Panc1 (cell line): ENCODE data around the gene ABHD12. TPM values are rescaled to one million over a fixed set of nuclear protein-coding genes. Genes with fewer than 3 reads are reported as not detected.

Experiments used
- ATAC-seq: fragments of 200-7000 bp; cut with Tn5 transposase; 2 replicates; pipeline ENCODE4 v1.9.1; 2020; ENCODE audit warnings: mild to moderate bottlenecking, moderate library complexity
- BruUV-seq: library from RNA; stranded (reverse); fragments of 400-500 nt; replicated peaks from 2 replicates; lab custom pipeline; 2021; lab: Mats Ljungman, UMichigan
- CTCF ChIA-PET: fragments of 300-600 bp; sonication (Branson Sonifier 250); formaldehyde crosslinking; loops from one replicate; lab custom pipeline; 2022; ENCODE audit warnings: antibody characterized with exemption; lab: Charles Lee
- POLR2A ChIA-PET: fragments of 300-600 bp; sonication (Branson Sonifier 250); formaldehyde crosslinking; loops from one replicate; lab custom pipeline; 2022; ENCODE audit warnings: antibody characterized with exemption; lab: Charles Lee
- DNase-seq: peaks from one replicate; pipeline ENCODE4 v3.0.0-alpha.2; 2010; ENCODE audit warnings: low read depth, low spot score
- H3K27ac ChIP-seq: 2 replicates; pipeline ENCODE4 v1.5.1; 2011; ENCODE audit warnings: mild to moderate bottlenecking, low read length, inconsistent platforms
- H3K27me3 ChIP-seq: fragments of 200-500 bp; sonication (Bioruptor generic); 2 replicates; pipeline ENCODE4 v1.6.0; 2014; ENCODE audit warnings: low read length, inconsistent platforms; ENCODE audit not compliant: control insufficient read depth, insufficient read depth
- H3K36me3 ChIP-seq: fragments of 200-500 bp; sonication (Bioruptor generic); 2 replicates; pipeline ENCODE4 v1.5.1; 2014; ENCODE audit warnings: inconsistent platforms, mild to moderate bottlenecking, low read length, moderate library complexity; ENCODE audit not compliant: control insufficient read depth, insufficient read depth
- H3K4me1 ChIP-seq: 2 replicates; pipeline ENCODE4 v1.5.1; 2011; ENCODE audit warnings: inconsistent platforms, mild to moderate bottlenecking, low read length, moderate library complexity; ENCODE audit not compliant: control insufficient read depth, insufficient read depth
- H3K4me3 ChIP-seq, 2 experiments: 2 replicates each; pipeline ENCODE4 v1.5.1; 2011 to 2012; ENCODE audit warnings: low read depth in 2 of 2, low read length in 2 of 2, mild to moderate bottlenecking in 2 of 2, inconsistent platforms in 1 of 2, moderate library complexity in 1 of 2
- H3K9me3 ChIP-seq: fragments of 200-500 bp; sonication (Bioruptor generic); 2 replicates; pipeline ENCODE4 v1.5.1; 2014; ENCODE audit warnings: low read depth, mild to moderate bottlenecking, inconsistent platforms, low read length, moderate library complexity; ENCODE audit not compliant: control insufficient read depth, insufficient read depth
- POLR2AphosphoS5 ChIP-seq: IDR thresholded peaks from 2 replicates; pipeline ENCODE4 v1.6.1; 2012; ENCODE audit warnings: mild to moderate bottlenecking, low read depth, low read length, moderate library complexity
- REST ChIP-seq, 2 experiments: IDR thresholded peaks; 2 replicates each; pipeline ENCODE4 v1.6.1; 2011 to 2012; ENCODE audit warnings: low read depth in 2 of 2, control low read depth in 1 of 2, low read length in 1 of 2, mild to moderate bottlenecking in 1 of 2, moderate library complexity in 1 of 2; ENCODE audit not compliant: insufficient read depth in 1 of 2
- SIN3A ChIP-seq: IDR thresholded peaks from 2 replicates; pipeline ENCODE4 v1.6.1; 2012; ENCODE audit warnings: low read depth, mild to moderate bottlenecking, low read length, moderate library complexity, borderline replicate concordance; ENCODE audit not compliant: insufficient read depth
- TCF7L2 ChIP-seq: IDR thresholded peaks from 2 replicates; pipeline ENCODE4 v1.6.1; 2011; ENCODE audit warnings: mild to moderate bottlenecking, low read depth, low read length, inconsistent platforms
- in situ Hi-C: cut with HindIII; loops from 2 replicates; pipeline ENCODE4 v1.10.0; 2016; ENCODE audit warnings: low sequenced_read_pairs, low pct_unique_long_range_greater_than_20kb
- intact Hi-C: fragments of 100-400 bp; cut with micrococcal nuclease; formaldehyde crosslinking; loops from one replicate; pipeline ENCODE4 v1.10.0; 2022; ENCODE audit not compliant: unreplicated experiment
- total RNA-seq: library from RNA; stranded (reverse); gene quantifications from one replicate; pipeline ENCODE4 v1.2.1, GENCODE V29; 2021; ENCODE audit not compliant: unreplicated experiment
- TF ChIP-seq, protein P1 (sequence below): fragments of 450-650 bp; IDR thresholded peaks from 2 replicates; pipeline ENCODE4 v1.5.1; 2017; ENCODE audit warnings: mild to moderate bottlenecking

Gene ABHD12
- total RNA-seq, 1 experiment from 2014 or later = 90.9 TPM

GRCh38 chr20:25321262-25321831 is 69.3 kb downstream of the ABHD12 start:
- BruUV-seq = no TSS peak
- Histone ChIP-seq H3K27ac (no peak overlapping the region), H3K4me1 (peaks cover 7% of the 10 kb centered on the region), H3K4me3 (no peak overlapping the region), H3K27me3 (no peaks in the 10 kb centered on the region), H3K9me3 (no peaks in the 10 kb centered on the region), H3K36me3 (no peaks in the 10 kb centered on the region)
- TF ChIP-seq SIN3A (no peak), TCF7L2 (no peak), REST (IDR thresholded peaks at IDR 0.05; ENCODE audit: insufficient read depth in 1 of 2, low read depth in 2 of 2, low read length in 1 of 2) (no peak), POLR2AphosphoS5 (no peak)
- POLR2A ChIA-PET = no interaction called here
- CTCF ChIA-PET = interaction anchor here (0.6 kb wide), 1 partner anchor 77 kb away, joined by 3 read pairs; no protein-coding TSS in a partner anchor
- in situ Hi-C loops (no loop called here), intact Hi-C loops (no loop called here)
- no peak for ATAC-seq
- no peak for DNase-seq

GRCh38 chr20:25320035-25320800 is 70.4 kb downstream of the ABHD12 start:
- no peaks in the 10 kb centered on the region for H3K27me3 ChIP-seq
- intact Hi-C loops (no loop called here), in situ Hi-C loops (no loop called here)
- peaks cover 14% of the 10 kb centered on the region for H3K4me1 ChIP-seq
- H3K9me3 ChIP-seq = no peaks in the 10 kb centered on the region
- CTCF ChIA-PET = no interaction called here
- no peak for DNase-seq
- no peak for ATAC-seq
- POLR2A ChIA-PET = interaction anchor here (0.6 kb wide), 1 partner anchor 612 kb away, joined by 7 read pairs; no protein-coding TSS in a partner anchor
- TF ChIP-seq, protein P1, sequence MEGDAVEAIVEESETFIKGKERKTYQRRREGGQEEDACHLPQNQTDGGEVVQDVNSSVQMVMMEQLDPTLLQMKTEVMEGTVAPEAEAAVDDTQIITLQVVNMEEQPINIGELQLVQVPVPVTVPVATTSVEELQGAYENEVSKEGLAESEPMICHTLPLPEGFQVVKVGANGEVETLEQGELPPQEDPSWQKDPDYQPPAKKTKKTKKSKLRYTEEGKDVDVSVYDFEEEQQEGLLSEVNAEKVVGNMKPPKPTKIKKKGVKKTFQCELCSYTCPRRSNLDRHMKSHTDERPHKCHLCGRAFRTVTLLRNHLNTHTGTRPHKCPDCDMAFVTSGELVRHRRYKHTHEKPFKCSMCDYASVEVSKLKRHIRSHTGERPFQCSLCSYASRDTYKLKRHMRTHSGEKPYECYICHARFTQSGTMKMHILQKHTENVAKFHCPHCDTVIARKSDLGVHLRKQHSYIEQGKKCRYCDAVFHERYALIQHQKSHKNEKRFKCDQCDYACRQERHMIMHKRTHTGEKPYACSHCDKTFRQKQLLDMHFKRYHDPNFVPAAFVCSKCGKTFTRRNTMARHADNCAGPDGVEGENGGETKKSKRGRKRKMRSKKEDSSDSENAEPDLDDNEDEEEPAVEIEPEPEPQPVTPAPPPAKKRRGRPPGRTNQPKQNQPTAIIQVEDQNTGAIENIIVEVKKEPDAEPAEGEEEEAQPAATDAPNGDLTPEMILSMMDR = no peak
- TF ChIP-seq SIN3A = no peak
- TF ChIP-seq REST (IDR thresholded peaks at IDR 0.05; ENCODE audit: insufficient read depth in 1 of 2, low read depth in 2 of 2, low read length in 1 of 2) = no peak
- TF ChIP-seq TCF7L2 = no peak
- no peak for TF ChIP-seq POLR2AphosphoS5
- H3K36me3 ChIP-seq = no peaks in the 10 kb centered on the region
- BruUV-seq = no TSS peak
- H3K4me3 ChIP-seq = no peak overlapping the region
- no peak overlapping the region for H3K27ac ChIP-seq
